ENCODE data around the gene CUL7. TPM values are rescaled to one million over a fixed set of nuclear protein-coding genes. Genes with fewer than 3 reads are reported as not detected.

The CUL7 gene
- polyA plus RNA-seq, 1 donor (not counting 4 experiments of a cell fraction or from before 2014, with no cell fraction given), result 8.1 TPM

- Histone ChIP-seq H3K27ac (ENCODE audit: control insufficient read depth, insufficient read depth, low read length) (peak overlapping the region; percentile 79), H4K20me1 (ENCODE audit: control insufficient read depth, extremely low read depth, insufficient read depth, low read length) (no peaks in the 10 kb centered on the region), H3K9me3 (ENCODE audit: control insufficient read depth, low read depth, low read length) (no peaks in the 10 kb centered on the region), H3K9ac (ENCODE audit: control insufficient read depth, extremely low read depth, insufficient read depth, low read length) (peak overlapping the region; percentile 74), H3K36me3 (ENCODE audit: control insufficient read depth in 2 of 2, extremely low read depth in 1 of 2, insufficient read depth in 2 of 2, low read length in 2 of 2) (peaks cover 0 to 5% of the 10 kb centered on the region in 2 experiments), H3K4me3 (ENCODE audit: control insufficient read depth in 2 of 3, extremely low read depth in 1 of 3, insufficient read depth in 2 of 3, low read depth in 1 of 3, low read length in 3 of 3) (peak overlapping the region in 2 of 3 experiments; percentile 38 to 72), H2AFZ (ENCODE audit: control insufficient read depth, low read length) (peak overlapping the region; percentile 84), H3K4me2 (ENCODE audit: control insufficient read depth, extremely low read depth, insufficient read depth, low read depth, low read length) (peak overlapping the region; percentile 91), H3K27me3 (ENCODE audit: control insufficient read depth, extremely low read depth, insufficient read depth, low read length) (no peaks in the 10 kb centered on the region), H3K4me1 (ENCODE audit: control insufficient read depth, extremely low read depth, insufficient read depth, low read length) (peaks cover 78% of the 10 kb centered on the region), H3K9me1 (ENCODE audit: control insufficient read depth, extremely low read depth, insufficient read depth, low read length) (no peaks in the 10 kb centered on the region), H3K79me2 (ENCODE audit: control insufficient read depth, insufficient read depth, low read length) (peaks cover 79% of the 10 kb centered on the region)
- TF ChIP-seq EZH2 (IDR thresholded peaks at IDR 0.05; ENCODE audit: low read length), result no peak
- no peak for TF ChIP-seq CTCF (optimal IDR thresholded peaks at IDR 0.05 in 1 of 3, IDR thresholded peaks at IDR 0.05 in 1 of 3, conservative IDR thresholded peaks at IDR 0.05 in 1 of 3; ENCODE audit: extremely low read depth in 1 of 3, insufficient read depth in 2 of 3, low read length in 3 of 3)
- dilution Hi-C loops (cut with MboI; ENCODE audit: extremely low pct_ligation_motif_present, low sequenced_read_pairs), result no loop called here
- peak; percentile 70 for FAIRE-seq
- no peak for DNase-seq (ENCODE audit: low read depth, low spot score)
Measured at GRCh38 chr6:43093436-43094289, 40.0 kb upstream of the CUL7 start.

DNA sequence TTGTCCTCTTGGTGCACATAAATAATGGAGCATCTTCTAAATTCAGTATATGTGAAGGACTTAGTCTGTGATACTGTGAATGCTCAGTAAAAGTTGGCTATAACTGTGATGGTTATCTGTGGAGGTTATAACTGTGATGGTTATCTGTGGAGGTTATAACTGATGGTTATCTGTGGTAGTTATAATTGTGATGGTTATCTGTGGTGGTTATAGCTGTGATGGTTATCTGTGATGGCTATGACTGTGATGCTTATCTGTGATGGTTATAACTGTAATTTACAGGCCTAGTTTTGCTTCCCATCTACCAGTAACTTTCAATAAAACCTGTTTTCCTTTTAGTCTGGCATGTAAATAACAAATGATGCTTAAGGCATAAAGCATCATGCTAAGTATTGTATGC, 39.0 kb upstream of the CUL7 start:
- TF ChIP-seq CTCF (optimal IDR thresholded peaks at IDR 0.05 in 1 of 3, IDR thresholded peaks at IDR 0.05 in 1 of 3, conservative IDR thresholded peaks at IDR 0.05 in 1 of 3; ENCODE audit: extremely low read depth in 1 of 3, insufficient read depth in 2 of 3, low read length in 3 of 3), result no peak
- no peak for TF ChIP-seq EZH2 (IDR thresholded peaks at IDR 0.05; ENCODE audit: low read length)
- no peak overlapping the region for H2AFZ ChIP-seq (ENCODE audit: control insufficient read depth, low read length)
- H3K9me1 ChIP-seq (ENCODE audit: control insufficient read depth, extremely low read depth, insufficient read depth, low read length), result no peaks in the 10 kb centered on the region
- H3K27me3 ChIP-seq (ENCODE audit: control insufficient read depth, extremely low read depth, insufficient read depth, low read length), result no peaks in the 10 kb centered on the region
- DNase-seq (ENCODE audit: low read depth, low spot score), result no peak
- H4K20me1 ChIP-seq (ENCODE audit: control insufficient read depth, extremely low read depth, insufficient read depth, low read length), result no peaks in the 10 kb centered on the region
- FAIRE-seq, result no peak
- H3K9me3 ChIP-seq (ENCODE audit: control insufficient read depth, low read depth, low read length), result no peaks in the 10 kb centered on the region
- no peak overlapping the region for H3K27ac ChIP-seq (ENCODE audit: control insufficient read depth, insufficient read depth, low read length)
- peak overlapping the region; percentile 91 for H3K4me2 ChIP-seq (ENCODE audit: control insufficient read depth, extremely low read depth, insufficient read depth, low read depth, low read length)
- H3K79me2 ChIP-seq (ENCODE audit: control insufficient read depth, insufficient read depth, low read length), result peaks cover 77% of the 10 kb centered on the region
- dilution Hi-C loops (cut with MboI; ENCODE audit: extremely low pct_ligation_motif_present, low sequenced_read_pairs), result no loop called here
- peaks cover 80% of the 10 kb centered on the region for H3K4me1 ChIP-seq (ENCODE audit: control insufficient read depth, extremely low read depth, insufficient read depth, low read length)
- peaks cover 0 to 5% of the 10 kb centered on the region in 2 experiments for H3K36me3 ChIP-seq (ENCODE audit: control insufficient read depth in 2 of 2, extremely low read depth in 1 of 2, insufficient read depth in 2 of 2, low read length in 2 of 2)
- H3K9ac ChIP-seq (ENCODE audit: control insufficient read depth, extremely low read depth, insufficient read depth, low read length), result peak overlapping the region; percentile 74
- peak overlapping the region in 1 of 3 experiments; percentile 72 for H3K4me3 ChIP-seq (ENCODE audit: control insufficient read depth in 2 of 3, extremely low read depth in 1 of 3, insufficient read depth in 2 of 3, low read depth in 1 of 3, low read length in 3 of 3)

Measured in keratinocyte (primary cell).